Fibroblast of skin of right biceps (primary cell): Measurements from ENCODE around the gene UBTD1.

ENCODE experiments used
- DNase-seq: peaks from one replicate; pipeline ENCODE4 v3.0.0-alpha.2; 2013

UBTD1 gene

DNA sequence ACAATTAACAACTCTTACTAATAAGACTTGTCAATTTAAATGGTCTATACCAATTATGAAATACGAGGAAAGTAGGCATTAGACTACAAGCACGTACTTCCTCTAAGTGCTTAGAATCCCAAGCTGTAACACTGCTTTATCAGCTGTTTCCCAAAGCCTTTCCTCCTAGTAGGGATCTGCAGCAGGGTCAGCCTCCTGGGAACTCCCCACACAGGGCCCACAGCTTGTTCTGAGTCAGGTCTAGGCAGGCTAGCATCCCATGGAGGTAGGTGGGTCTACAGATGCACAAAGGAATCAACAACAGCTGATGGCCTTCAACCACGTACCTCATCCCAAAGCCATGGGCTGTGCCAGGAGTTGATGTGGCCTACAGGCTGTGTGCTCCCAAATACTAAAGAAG, 15.2 kb upstream of the UBTD1 start:
- no peak for DNase-seq

DNA sequence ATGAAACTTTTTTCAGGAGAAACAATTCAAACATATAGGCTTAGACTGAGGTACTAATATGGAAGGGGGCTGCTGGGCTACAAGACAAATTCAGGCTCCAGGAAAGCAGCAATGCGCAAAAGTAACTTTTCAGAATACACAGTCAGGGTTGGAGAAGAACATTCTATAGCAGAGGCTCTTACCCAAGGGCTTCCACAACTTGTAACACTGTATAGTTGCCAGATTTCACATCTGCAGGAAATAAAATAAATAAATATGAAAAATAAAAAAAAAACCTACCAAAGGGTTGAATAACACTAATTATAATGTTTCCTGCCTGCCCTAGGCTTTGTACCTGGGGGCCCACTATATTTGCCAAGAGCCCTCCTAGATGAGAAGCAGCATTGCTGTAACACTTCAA, 14.8 kb upstream of the UBTD1 start:
- no peak for DNase-seq

DNA sequence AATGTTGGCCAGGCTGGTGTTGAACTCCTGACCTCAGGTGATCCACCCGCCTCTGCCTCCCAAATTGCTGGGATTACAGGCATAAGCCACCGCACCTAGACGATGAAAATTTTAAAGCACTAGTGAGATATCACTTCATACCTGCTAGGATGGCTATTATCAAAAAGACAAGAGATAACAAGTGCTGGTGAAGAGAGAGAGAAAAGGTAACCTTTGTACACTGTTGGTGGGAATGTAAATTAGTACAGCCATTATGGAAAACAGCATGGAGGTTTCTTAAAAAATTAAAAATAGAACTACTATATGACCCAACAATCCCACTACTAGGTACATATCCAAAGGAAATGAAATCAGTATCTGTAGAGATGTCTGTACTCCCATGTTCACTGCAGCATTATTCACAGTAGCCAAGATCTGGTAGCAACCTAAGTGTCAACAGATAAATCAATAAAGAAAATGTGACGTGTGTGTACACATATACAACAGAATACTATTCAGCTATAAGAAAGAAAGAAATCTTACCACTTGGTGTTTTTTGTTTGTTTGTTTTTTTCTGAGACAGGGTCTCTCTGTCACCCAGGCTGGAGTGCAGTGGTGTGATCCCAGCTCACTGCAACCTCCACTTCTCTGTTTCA, 13.0 kb upstream of the UBTD1 start:
- no peak for DNase-seq

DNA sequence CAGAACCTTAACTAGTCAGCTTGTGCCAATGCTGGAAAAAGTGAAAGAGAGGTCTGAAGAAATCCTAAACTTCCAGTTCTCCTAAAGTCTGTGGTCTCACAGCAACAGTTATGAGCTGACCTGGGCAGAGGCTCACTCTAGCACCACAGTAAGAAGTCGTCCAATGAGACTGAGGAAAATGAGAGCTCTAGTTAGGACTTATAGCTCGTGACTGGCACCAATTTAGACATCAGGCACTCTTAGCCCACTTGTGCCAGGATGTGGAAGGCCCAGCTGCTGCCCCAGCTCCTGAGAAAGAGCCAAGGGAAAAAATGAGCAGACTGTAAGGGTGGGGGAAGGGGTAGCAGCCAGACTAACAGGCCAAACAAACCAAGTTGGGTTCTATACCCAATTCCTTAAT, 8.1 kb upstream of the UBTD1 start:
- DNase-seq, result no peak

DNA sequence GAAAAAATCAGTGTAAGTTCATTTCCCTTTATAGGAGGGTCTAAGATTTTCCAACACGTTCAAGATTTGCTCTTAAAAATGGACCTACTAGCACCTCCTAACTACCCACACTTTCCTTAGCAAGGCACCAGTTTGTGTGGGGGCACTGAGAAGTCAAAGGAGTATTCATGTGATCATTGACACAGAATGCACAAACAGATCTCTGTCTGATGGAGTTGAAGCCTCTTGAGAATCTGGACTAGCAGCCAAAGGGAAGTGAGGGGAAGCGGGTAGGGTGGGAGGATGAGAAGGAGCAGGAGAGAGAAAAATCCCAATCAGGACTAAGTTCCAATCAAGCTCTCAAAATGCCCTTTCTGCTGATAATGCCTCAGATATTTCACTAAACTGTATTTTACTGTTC, 4.6 kb upstream of the UBTD1 start:
- DNase-seq, result no peak

DNA sequence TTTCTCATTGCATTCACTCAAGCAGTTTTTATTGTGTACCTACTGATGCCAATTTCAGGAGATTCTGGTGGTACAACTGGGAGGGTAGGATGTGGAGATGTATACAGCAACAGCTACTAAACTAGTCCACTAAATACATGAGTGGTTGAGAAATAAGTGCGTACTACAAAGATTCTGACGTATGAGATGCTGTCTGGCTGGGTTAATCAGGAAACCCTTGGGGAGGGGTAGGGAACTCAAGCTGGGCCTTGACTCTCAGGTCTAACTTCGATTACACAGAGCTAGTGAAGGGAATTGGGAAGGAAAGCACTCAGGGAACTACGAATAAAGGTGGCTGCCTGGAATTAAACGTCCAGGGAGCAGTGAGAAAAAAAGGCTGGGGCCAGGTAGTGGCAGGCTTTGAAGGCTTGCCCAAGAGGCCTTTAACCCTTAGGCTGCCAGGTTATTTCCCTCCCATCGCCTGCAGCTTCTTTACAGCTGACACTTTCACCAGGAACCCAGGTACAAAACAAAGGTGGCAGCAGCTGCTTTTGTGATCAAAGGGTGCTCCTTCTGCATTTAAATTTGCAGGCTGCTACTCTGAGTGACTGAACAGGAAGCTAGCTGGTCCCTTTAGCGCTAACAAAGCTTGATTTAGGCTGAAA, 3.7 kb upstream of the UBTD1 start:
- DNase-seq, result no peak

DNA sequence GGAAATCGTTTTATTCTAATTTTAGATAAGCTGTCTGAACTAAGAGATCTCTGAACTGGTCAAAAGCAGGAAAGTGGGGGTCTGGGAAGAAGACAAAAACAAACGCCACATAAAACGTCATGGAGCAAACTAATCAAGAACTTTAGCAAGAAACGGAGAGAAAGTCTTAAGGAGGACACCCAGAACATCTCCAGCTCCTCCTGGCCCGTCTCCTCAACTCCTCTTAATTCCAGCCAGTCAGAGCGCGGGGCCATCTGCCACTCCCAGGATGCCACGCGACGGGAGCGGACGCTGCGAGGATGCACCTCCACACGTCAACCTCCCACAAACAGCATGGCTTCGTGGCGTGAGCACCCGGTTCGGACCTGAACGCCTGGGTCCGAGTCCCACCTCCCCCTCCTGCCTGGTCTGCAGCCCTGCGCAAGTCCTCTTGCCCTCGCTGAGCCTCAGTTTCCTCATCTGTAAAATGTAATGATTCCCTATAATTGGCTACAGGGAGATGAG, 1.1 kb upstream of the UBTD1 start:
- peak; percentile 82 for DNase-seq

DNA sequence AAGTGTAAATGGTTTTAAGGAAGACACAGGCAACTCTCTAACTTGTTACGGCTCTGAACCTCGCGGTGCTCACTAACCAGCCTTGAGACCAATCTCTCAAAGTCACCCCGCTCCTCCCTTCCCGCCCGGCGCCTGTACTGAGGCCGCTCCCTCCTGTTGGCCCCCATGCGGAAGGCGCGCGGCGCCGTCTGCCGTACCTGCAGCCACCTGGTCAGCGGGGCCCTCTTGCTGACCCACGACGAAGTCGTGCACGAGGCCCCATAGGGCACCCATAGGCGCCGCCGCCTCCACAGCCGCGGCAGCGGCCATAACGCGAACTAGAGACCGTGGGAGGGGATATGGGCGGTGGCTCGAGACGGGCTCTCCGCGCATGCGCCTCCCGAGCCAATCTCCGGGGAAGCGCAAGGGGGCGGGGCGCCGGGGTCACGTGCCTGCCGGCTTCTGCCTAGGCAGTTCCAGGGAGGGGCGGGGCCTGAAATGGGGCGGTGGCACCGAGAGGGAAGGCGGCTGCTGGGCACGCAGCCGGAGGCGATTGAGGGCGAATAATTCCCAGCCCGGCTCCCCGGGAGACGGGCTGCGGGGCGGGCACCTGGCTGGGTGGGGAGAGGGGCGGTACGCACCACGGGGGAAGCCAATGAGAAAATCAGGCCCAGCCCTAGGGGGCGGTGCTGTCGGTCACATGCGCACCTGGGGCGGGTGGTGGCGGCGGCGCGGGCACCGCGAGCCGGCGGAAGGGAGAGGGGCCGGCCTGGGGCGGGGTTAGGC, 466 bp upstream of the UBTD1 start, which contains the start of gene MMS19:
Gene MMS19, minus strand, starts transcription at position 347 of the 765 bp plus-strand sequence. Its CDS starts 38 bp downstream, at position 309.
- peak; percentile 98 for DNase-seq

DNA sequence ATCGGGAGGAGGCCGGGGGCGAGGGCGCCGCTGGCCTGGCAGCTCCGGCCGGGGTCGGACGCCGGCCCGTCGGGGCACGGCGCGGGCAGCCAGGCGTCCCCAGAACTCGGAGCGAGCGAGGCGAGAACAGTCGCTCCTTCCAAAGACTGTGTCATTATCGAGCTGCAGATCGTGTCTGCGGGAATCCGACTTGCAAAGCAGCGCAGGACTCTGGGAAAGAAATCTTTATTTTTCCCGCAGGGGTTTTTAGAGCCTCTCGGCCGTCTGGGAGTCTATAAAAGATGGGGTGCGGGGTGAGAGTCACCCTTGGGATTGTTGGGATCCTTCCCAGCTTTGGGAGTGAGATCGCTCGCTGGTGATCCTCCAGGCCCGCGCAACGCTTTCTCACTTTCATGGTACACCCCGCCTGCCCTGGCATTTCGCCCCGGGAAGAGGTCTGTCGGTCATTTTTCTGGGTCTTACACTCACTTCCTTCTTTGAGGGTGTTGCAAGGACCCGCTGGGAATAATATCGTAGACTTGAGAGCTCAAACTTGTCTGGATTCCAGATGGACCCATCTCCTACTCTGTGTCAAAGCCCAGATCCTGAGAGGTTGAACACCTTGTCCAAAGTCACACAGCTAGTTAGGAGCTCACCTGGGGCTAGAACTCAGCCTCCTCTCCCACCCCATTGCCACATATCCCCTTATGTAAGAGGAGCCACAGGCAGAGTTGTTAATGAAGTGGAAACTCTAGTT, 1.0 kb downstream of the UBTD1 start:
- DNase-seq, result peak; percentile 52

DNA sequence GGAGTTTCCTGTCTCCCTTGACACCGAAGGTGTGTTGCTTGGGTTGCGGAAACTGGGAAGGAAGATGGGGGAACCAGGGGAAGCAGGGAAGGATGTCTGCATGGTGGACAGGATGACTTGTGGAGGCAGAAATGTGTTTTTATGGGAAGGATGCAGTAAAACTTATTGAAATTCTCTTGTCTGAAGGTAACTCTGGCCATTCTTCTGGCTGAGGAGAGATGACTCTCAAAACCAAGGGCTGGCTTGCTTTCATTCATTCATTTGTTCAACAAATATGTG, 1.5 kb downstream of the UBTD1 start:
- DNase-seq, result no peak

DNA sequence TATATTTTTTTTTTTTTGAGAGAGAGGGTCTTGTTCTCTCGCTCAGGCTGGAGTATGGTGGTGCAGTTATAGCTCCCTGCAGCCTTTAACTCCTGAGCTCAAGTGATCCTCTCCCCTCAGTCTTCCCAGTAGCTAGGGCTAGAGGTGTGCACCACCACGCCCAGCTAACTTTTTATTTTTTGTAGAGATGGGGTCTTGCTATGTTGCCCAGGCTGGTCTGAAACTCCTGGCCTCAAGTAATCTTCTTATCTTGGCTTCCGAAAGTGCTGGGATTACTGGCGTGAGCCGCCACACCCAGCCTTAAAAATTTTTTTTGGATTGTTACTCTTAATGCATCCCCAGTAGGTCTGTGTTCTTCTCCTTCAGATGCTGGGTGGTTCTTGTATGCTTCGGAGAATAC, 4.2 kb downstream of the UBTD1 start:
- DNase-seq, result no peak

DNA sequence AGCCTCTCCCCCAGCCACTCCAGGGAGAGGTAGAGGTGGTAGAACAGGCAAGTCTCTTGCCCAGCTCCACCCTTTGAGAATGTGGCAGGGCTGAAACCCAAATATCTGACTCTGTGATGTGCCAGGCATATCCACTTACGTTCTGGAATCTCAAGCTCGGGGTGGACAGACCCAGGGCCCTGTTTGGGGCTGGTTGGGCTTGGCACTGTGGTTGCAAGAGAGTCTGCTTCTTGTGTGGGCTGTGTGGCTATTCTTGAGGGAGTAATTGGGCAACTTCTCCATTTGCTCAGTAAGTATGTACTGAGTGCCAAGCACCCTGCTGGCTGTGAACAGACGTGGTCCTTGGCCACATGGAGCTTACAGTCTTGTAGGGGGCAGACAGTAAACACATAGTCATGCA, 4.7 kb downstream of the UBTD1 start:
- DNase-seq, result no peak

DNA sequence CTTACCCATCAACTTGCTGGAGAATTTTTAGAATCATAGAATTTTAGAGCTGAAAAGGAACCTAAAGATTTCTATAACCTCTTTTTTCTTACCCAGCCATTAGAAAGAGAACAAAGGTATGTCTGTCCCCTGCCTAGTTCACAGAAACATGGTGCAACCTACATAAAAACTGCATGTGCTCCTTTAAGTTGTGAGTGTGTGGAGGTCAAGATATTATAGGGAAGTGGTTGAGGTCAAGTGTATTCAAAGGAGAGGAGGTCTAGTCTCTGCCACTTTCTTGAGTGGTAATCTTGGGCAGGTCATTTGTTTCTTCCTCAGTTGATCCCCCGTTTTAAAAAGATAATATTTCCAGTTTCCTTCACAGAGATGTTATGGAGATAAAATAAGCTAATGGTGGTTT, 6.4 kb downstream of the UBTD1 start:
- DNase-seq, result no peak

DNA sequence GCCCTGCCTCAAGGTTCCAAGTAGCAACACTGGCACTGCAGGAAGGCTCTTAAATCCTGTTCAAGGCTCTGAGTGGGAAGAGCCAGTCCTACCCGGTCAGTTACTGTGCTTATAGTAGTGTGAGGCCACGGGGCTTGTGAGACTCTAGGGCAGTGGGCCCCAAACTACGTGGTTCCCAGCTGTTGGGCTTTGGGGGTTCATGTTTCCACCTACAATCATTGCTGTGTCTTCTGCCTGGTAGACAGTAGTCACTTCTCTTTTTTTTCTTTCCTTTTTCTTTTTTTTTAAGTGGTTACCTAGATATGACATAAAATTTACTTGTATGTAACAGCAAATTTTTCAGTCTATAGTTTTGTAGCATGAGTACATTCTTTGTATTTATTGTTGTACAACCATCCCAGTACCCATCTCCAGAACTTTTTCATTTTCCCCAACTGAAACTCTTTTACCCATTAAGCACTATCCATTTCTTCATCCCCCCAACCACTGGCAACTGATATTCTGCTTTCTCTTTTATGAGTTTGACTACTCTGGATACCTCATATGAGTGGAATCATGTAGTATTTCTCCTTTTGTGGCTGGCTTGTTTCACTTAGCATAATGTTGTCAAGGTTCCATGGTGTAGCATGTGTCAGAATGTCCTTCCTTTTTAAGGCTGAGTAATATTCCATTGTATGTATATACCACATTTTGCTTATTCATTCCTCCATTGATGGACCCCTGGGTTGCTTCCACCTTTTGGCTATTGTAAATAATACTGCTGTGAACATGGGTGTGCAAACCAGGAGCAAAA, 7.7 kb downstream of the UBTD1 start:
- no peak for DNase-seq

DNA sequence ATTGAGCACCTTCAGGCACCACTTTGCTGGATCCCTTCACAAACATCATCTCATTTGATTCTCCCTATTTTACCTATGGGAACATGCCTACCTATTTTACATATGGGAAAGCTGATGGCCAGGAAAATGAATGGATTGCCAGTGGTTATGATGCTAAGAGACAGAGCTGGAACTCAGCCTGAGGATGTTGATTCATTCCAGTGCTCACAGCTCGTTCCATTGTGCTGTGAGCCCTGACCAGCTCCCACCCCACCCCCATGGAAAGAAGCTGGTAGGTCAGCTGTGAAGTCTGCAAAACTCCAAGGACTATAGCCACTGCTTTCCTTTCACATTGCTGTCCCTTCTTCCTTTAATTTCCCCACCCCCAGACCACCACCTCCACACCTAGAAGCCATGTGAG, 9.6 kb downstream of the UBTD1 start:
- DNase-seq, result peak; percentile 50

DNA sequence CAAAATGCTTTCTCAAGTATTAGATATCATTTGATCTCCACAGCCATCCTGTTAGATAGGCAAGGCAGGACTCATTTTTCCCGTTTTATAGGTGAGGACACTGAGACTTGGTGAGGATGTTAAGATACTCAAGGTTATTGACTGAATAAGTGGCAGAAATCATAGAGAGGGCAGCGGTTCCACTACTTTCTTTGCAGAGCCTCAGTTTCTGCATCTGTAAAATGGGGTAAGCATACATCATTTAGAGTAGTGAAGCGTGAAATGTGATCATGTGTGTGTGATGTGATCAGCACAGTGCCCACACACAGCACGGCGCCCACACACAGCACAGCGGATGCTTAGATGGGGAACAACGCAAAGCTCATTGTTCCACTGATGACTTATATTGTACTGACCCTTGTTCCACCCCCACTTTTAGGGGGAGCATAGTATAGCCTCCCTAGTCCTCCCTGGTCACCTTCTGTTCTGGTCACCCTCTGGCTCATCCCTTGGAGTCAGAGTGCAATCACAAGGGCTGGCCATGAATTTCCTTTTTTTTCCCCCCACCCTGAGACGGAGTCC, 10.5 kb downstream of the UBTD1 start:
- DNase-seq, result no peak

DNA sequence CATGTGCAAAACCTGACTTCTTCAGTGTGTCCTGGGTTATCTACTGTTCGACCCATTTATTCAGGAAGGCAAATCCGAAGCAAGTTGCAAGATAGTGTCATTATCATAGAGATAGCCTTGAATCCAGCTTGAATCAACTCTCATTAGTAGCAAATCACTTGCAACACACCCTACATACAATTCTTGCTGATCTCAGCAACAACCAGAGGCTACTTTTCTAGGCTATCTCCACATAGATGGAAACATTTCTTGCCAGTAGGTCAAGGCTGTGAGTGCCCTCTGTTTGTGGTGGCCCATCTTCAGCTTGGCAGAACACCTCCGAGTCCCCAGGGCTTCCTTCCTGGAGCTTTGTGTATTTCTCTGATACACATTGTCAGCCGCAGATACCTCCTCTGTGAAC, 12.0 kb downstream of the UBTD1 start:
- no peak for DNase-seq

DNA sequence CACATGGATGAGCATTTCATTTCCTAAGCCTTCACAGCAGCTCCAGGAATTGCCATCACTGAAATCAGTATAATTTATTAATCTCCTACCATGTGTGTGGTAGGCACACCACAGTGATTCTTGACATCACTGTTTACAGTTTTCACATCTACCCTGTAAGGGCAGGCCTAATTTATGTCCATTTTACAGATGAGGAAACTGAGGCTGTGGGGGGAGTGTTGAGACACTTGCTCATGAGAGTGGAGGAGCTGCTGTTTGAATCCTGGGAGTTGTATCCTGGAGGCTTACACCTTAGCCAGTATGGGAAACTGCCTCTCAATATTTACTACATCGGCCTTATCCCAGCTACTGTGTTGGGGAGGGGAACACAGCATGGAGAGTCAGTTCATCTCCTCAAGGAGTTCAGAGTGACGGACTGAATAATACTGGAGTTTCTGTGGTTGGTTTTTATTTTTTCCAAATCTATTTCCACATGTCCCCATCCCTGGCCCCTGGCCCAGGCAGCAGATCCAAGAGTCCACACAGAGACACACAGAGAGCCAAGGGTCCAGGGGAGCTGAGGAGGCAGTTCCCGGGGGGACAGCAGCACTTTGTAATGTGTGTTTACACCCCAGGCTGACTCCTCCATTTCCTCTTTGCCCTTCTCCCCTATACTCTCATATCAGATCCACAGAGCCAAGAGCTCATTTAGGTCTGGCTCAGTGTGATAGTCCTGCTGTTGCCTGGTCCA, 13.2 kb downstream of the UBTD1 start:
- DNase-seq, result no peak

DNA sequence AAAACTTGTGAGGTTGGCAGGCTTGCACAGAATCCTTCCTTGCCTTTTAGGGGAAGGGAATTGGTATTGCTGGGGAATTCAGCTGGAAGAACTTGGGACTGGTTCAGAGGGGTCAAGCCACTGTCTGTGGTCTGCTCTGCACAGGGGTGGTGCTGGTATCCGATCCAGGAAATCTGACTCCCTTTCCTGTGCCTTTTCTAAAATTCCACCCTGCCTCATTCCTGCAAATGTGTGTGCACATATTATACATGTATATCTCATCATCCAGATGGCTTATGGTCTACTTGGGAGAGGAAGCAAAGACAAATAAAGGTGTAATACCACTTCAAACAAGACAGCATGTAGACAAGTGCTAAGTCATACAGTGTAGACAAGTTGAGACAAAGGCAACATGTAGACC, 14.3 kb downstream of the UBTD1 start:
- DNase-seq, result no peak

DNA sequence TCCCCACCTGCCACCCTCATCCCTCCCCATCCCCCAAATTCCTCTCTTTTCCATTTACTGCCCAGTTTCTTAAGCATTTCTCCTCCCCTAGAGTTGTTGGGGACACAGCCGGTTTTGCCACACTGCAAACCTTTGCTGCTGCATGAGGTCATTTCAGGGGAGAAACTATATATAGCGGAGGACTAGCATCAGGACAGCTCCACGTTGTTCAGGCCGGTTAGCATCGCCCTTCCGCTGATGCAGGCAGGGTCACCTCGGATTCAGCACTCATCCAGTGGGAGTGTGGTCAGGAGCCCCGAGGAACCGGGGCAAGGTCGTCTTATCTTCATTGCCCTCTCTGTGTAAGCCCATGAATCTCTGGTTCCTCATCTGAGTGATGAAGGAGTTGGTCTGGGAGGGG, 15.6 kb downstream of the UBTD1 start:
- no peak for DNase-seq

DNA sequence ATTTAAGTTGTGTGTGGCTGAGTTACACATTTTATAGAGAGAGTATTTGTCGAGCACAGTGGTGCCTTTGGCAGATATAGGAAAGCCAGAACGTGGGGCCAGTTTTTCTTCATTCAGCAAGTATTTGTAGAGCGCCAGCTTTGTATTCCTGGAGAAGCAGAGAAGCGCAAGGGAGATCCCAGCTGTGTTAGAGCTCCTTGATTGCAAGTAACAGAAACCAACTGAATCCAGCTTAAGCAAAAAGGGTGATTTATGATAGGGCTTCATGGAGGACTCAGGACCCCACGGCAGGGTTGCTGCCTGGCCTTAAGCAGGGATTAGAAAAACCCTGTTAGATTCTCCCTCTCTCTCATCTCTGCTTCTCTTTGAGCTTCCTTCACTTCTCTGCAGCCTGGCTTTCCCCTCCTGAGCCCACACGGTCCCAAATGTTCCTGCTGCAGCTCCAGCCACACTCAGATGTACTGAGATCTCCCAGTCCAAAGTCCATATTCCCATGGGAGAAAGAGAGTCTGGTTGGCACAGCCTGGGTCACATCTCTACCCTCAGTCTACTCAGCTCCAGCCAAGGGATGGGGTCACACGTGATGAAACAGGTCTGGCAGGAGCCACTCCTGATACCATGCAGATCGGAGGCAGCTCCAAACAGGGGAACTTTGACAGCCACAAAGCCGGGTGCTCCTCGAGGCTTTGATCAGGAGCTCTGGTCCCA, 16.7 kb downstream of the UBTD1 start:
- DNase-seq, result no peak
